Activated T-cell treated with anti-CD3 and anti-CD28 coated beads, Interleukin-2, amount 50 U/mL, for 72 hours (primary cell): ENCODE measurements around the gene FAM13A. TPM values are rescaled to one million over a fixed set of nuclear protein-coding genes. Genes with fewer than 3 reads are reported as not detected.
"Not testable (repeated sequence)": the region's sequence is repeated elsewhere in the genome, so short reads cannot be mapped to it uniquely, and the experiment has no call there.

ENCODE experiments used
- ATAC-seq, 2 donors: fragments of 150-1000 bp; cut with Tn5 transposase; replicated peaks in 1 of 2; 2 replicates each; pipeline ENCODE4 v1.10.0; 2021; ENCODE audit warnings: moderate library complexity in 2 of 2, mild to moderate bottlenecking in 1 of 2
- DNase-seq, 2 donors: peaks; one replicate each; pipeline ENCODE4 v3.0.0; 2021 to 2022; ENCODE audit warnings: mixed read lengths in 1 of 2
- H3K27ac Mint-ChIP-seq: one replicate; pipeline ENCODE4 v1.8.0; 2022; ENCODE audit warnings: mild to moderate bottlenecking, moderate library complexity, mixed read lengths
- H3K27me3 Mint-ChIP-seq: one replicate; pipeline ENCODE4 v1.8.0; 2022; ENCODE audit warnings: low read depth, mixed read lengths
- H3K36me3 Mint-ChIP-seq, 2 donors: one replicate each; pipeline ENCODE4 v1.8.0; 2022; ENCODE audit warnings: mixed read lengths in 2 of 2, mild to moderate bottlenecking in 1 of 2; ENCODE audit not compliant: insufficient read depth in 2 of 2
- H3K4me1 Mint-ChIP-seq: one replicate; pipeline ENCODE4 v1.8.0; 2022; ENCODE audit warnings: low read depth, mixed read lengths
- H3K4me3 Mint-ChIP-seq, 2 donors: one replicate each; pipeline ENCODE4 v1.8.0; 2022; ENCODE audit warnings: mild to moderate bottlenecking in 2 of 2, mixed read lengths in 2 of 2, moderate library complexity in 2 of 2
- H3K9me3 Mint-ChIP-seq, 2 donors: one replicate each; pipeline ENCODE4 v1.8.0; 2022; ENCODE audit warnings: mixed read lengths in 2 of 2
- total RNA-seq, 2 donors: library from RNA; stranded (reverse); gene quantifications; one replicate each; pipeline ENCODE4 v1.2.3, GENCODE V29; 2022

FAM13A gene
- total RNA-seq, 2 donors from 2014 or later = 4.4 to 5.9 TPM

DNA sequence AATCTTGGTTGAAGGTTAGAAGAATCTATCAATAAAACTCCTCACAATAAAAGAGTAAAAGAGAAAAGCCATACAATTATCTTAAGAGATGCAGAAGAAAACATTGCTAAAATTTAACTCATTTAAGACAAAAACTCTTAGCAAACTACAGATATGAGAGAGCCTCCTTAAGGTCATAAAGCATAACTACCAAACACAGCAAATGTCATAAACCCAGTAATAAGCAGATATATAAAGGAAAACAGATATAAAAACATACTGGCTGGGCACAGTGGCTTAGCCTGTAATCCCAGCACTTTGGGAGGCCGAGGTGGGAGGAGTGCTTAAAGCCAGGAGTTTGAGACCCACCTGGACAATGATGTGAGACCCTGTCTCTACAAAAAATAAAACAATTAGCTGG is 165.3 kb downstream of the FAM13A start:
- H3K9me3 Mint-ChIP-seq = peaks cover 0 to 1% of the 10 kb centered on the region in 2 donors
- H3K4me3 Mint-ChIP-seq = no peak overlapping the region
- DNase-seq = no peak
- no peaks in the 10 kb centered on the region for H3K27me3 Mint-ChIP-seq
- no peaks in the 10 kb centered on the region for H3K4me1 Mint-ChIP-seq
- no peaks in the 10 kb centered on the region for H3K36me3 Mint-ChIP-seq
- ATAC-seq = no peak
- H3K27ac Mint-ChIP-seq = peak overlapping the region; percentile 31

DNA sequence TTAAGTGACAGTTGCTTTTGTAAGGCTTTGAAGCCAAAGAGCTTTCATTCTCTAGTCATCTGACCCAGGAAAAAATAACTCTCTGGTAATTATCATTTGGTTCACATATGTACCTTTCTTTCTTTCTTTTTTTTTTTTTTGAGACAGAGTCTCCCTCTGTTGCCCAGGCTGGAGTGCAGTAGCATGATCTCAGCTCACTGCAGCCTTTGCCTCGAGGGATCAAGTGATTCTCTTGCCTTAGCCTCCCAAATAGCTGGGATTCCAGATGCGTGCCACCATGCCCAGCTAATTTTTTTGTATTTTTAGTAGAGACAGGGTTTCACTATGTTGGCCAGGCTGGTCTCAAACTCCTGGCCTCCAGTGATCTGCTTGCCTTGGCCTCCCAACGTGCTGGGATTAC is 169.6 kb downstream of the FAM13A start:
- not testable (repeated sequence) for H3K9me3 Mint-ChIP-seq, H3K27ac Mint-ChIP-seq

DNA sequence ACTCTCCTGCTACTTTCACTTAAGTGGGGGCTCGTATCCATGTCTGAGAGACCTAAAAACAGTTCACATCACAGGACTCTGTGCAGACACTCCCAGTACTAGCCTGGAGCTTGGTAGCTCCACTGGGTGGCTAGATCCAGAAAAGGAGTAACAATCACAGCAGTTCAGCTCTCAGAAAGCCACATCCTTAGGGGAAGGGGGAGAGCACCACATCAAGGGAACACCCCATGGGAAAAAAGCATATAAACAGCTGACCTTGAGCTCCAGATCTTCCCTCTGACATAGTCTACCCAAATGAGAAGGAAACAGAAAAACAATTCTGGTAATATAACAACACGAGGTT is 175.8 kb downstream of the FAM13A start:
- H3K9me3 Mint-ChIP-seq = no peaks in the 10 kb centered on the region
- H3K27ac Mint-ChIP-seq = no peak overlapping the region
- DNase-seq (no peak), ATAC-seq (no peak)
- no peak overlapping the region for H3K4me3 Mint-ChIP-seq
- no peaks in the 10 kb centered on the region for H3K36me3 Mint-ChIP-seq
- no peaks in the 10 kb centered on the region for H3K27me3 Mint-ChIP-seq
- no peaks in the 10 kb centered on the region for H3K4me1 Mint-ChIP-seq

More for the DNA sequence above, 169.6 kb downstream of the FAM13A start:
- not testable (repeated sequence) for ATAC-seq, H3K4me1 Mint-ChIP-seq, H3K27me3 Mint-ChIP-seq, DNase-seq, H3K36me3 Mint-ChIP-seq, H3K4me3 Mint-ChIP-seq

DNA sequence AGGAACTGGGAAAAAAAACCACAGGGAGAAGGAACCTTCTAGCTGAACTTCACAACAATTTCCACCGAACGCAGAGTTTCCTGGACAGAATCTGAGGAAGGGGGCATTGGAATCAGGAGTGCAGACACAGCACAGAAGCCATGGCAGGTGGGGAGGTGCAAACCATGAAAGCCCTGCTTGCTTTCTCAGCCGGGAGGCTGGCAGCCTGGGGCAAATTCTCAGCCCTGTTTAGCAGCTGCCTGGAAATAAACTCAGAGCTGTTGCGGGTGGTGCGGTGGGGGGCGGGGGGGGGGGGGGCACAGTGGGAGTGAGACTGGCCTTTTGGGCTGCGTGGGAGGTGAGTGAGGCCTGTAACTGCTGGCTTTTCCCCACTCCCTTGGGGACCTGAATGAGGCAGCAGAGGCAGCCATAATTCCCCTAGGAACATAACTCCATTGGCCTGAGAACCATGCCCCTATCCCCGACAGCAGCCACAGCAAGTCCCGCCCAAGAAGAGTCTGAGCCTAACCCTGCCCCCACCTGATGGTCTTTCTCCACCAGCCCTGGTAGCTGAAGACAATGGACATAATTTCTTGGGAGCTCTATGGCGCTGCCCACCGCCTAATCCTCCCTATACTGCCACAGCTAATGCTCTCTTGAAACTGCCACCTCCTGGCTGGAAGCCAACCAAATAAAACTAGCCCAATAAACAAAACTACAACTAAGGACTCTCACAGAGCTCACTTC is 176.3 kb downstream of the FAM13A start:
- H3K4me1 Mint-ChIP-seq = no peaks in the 10 kb centered on the region
- H3K27ac Mint-ChIP-seq = no peak overlapping the region
- H3K9me3 Mint-ChIP-seq = no peaks in the 10 kb centered on the region
- ATAC-seq (no peak), DNase-seq (no peak)
- no peaks in the 10 kb centered on the region for H3K36me3 Mint-ChIP-seq
- H3K4me3 Mint-ChIP-seq = no peak overlapping the region
- no peaks in the 10 kb centered on the region for H3K27me3 Mint-ChIP-seq

DNA sequence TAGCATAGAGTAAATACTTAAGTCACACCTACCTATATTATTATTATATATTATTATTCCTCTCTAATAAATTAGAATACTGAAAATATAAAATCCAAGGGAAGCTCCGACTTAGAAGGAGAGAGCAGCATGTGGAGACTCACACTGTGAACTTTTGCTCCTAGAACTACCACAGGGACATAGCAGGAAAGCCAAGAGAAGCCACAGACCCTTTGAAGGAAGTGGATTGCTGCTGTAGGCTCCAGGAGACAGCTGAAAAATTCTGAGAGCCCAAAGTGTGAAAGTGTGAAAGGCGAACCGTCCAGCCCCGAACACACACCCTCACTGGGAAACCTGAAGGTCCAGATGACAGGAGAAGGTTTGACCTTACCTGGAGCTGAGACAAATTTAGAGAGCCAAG is 177.0 kb downstream of the FAM13A start:
- no peak overlapping the region for H3K27ac Mint-ChIP-seq
- no peak overlapping the region for H3K4me3 Mint-ChIP-seq
- no peak for DNase-seq
- H3K9me3 Mint-ChIP-seq = no peaks in the 10 kb centered on the region
- H3K4me1 Mint-ChIP-seq = no peaks in the 10 kb centered on the region
- H3K27me3 Mint-ChIP-seq = no peaks in the 10 kb centered on the region
- no peak for ATAC-seq
- no peaks in the 10 kb centered on the region for H3K36me3 Mint-ChIP-seq

DNA sequence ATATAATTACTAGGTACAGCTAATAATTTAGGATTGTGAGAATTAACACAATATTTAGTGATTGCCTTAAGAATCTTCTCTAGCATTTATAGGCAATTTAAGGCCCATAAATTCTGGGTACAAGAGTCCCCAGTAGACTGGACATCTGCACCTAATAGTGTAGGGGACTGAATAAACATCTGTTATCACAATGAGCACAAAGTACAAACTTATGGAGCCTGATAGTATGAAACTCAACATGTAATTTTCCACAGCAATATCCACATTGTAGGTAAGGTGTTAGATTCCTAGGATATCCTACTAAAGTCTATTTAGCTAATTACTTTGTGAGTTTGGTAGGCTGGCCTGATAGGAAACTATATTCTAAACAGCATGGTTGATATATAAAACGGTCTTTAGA is 178.3 kb downstream of the FAM13A start:
- Mint-ChIP-seq H3K36me3 (no peaks in the 10 kb centered on the region), H3K4me1 (no peaks in the 10 kb centered on the region)

DNA sequence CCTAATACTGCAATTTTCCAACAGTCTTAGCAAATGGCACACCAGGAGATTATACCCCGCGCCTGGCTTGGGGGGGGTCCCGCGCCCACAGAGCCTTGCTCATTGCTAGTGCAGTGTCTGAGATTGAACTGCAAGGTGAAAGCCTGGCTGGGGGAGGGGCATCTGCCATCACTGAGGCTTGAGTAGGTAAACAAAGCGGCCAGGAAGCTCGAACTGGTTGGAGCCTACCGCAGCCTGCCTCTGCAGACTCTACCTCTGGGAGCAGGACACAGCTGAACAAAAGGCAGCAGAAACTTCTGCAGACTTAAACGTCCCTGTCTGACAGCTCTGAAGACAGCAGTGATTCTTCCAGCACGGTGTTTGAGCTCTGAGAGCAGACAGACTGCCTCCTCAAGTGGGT is 186.6 kb downstream of the FAM13A start:
- Mint-ChIP-seq H3K36me3 (peaks cover 1% of the 10 kb centered on the region in 2 donors), H3K4me3 (no peak overlapping the region), H3K27me3 (no peaks in the 10 kb centered on the region), H3K9me3 (peaks cover 0 to 4% of the 10 kb centered on the region in 2 donors), H3K4me1 (no peaks in the 10 kb centered on the region), H3K27ac (no peak overlapping the region)
- ATAC-seq (no peak), DNase-seq (no peak)

More for the DNA sequence above, 178.3 kb downstream of the FAM13A start:
- ATAC-seq (no peak), DNase-seq (no peak)
- Mint-ChIP-seq H3K9me3 (peaks cover 0 to 2% of the 10 kb centered on the region in 2 donors), H3K27ac (no peak overlapping the region), H3K4me3 (no peak overlapping the region), H3K27me3 (no peaks in the 10 kb centered on the region)

DNA sequence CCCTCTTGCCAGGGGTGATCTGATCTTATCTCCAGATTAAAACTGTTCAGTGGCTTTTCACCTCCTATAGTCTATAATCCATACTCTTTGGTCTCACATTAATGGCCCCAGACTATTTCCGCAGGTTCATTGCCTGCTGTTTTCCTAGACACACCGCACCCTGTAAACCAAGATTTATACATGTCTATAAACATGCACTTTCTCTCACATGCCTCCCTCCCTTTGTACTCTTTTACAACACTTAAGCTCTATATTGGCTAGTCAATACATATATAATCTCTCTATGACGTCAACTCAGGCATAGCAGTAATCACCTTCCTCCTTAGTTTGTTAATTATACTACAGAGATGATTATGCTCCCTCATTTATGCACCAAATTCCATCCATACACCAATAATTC is 188.5 kb downstream of the FAM13A start:
- H3K4me1 Mint-ChIP-seq = no peaks in the 10 kb centered on the region

DNA sequence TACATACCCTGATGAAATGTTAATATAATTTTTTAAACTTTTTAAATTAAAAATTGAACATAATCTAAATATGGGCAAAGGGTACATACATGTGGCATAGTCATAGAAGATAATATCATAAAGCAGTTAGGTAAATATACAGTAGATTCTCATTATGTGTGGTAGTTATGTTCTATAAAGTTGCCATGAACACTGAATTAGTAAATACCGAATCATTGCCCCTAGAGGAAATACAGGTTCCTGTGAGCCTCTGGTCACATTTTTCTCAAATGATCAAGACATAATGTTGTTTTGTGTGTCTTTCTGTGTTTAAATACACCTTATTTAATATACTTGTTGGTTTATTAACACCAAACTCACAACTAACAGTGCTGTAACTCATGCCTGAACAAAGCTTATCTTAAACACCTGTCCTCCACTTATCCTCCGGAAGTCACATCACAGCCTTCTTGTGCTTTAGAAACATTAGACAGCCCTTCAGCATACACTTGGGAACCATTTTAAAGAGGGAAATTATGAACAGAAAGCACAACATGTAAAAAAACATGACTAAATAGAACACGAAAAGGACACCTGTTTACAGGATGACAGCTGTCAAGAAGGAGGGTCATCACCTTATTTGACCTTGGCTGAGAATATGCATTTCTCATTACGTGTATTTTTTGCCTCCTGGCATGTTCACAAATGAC is 190.0 kb downstream of the FAM13A start:
- Mint-ChIP-seq H3K27ac (no peak overlapping the region), H3K36me3 (peaks cover 1% of the 10 kb centered on the region in 2 donors), H3K4me1 (no peaks in the 10 kb centered on the region), H3K4me3 (no peak overlapping the region), H3K9me3 (peaks cover 0 to 2% of the 10 kb centered on the region in 2 donors), H3K27me3 (no peaks in the 10 kb centered on the region)
- DNase-seq (no peak), ATAC-seq (no peak)

More for the DNA sequence above, 188.5 kb downstream of the FAM13A start:
- no peaks in the 10 kb centered on the region for H3K27me3 Mint-ChIP-seq
- DNase-seq = no peak
- H3K9me3 Mint-ChIP-seq = peaks cover 0 to 2% of the 10 kb centered on the region in 2 donors
- no peak for ATAC-seq
- no peak overlapping the region for H3K4me3 Mint-ChIP-seq
- H3K36me3 Mint-ChIP-seq = peaks cover 1% of the 10 kb centered on the region in 2 donors
- no peak overlapping the region for H3K27ac Mint-ChIP-seq

DNA sequence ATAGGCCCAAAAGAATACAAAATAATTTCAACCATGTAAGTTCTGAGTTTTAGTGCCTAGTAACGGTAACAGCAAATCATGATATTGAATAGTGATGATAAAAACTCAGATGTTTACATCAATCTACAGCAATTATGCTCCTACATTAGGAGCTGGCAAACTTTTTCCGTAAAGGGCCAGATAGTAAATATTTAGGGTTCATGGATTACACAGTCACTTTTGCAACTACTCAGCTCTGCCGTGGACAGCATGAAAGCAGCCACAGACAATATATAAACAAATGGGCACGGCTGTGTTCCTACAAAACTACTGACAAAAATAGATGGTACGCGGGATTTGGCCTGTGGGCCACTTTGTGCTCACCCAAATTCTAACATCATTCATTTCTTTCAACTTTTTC is 191.5 kb downstream of the FAM13A start:
- Mint-ChIP-seq H3K4me1 (no peaks in the 10 kb centered on the region), H3K27me3 (no peaks in the 10 kb centered on the region), H3K27ac (no peak overlapping the region), H3K36me3 (peaks cover 0 to 1% of the 10 kb centered on the region in 2 donors), H3K4me3 (no peak overlapping the region), H3K9me3 (peaks cover 0 to 2% of the 10 kb centered on the region in 2 donors)
- DNase-seq (no peak), ATAC-seq (no peak)

DNA sequence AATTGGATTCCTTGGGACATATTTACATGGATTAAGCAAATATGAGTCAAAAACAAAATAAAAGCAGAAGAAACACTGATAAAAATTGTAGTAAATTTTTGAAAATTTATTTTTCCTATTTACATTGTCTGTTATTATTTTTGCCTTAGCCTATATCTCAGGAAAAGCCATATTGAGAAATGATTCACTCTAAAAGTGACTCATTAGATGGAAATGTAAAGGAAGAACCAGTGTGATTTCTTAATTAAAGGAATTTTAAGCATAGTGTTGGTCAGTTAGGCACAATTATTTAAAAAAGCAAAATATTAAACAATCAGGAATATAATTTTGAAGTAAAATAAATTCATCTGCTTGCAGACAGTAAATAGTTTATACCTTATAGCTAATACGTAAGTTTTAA is 191.9 kb downstream of the FAM13A start:
- H3K27ac Mint-ChIP-seq = no peak overlapping the region
- peaks cover 0 to 2% of the 10 kb centered on the region in 2 donors for H3K9me3 Mint-ChIP-seq
- ATAC-seq (no peak), DNase-seq (no peak)
- H3K36me3 Mint-ChIP-seq = peaks cover 0 to 1% of the 10 kb centered on the region in 2 donors
- no peaks in the 10 kb centered on the region for H3K4me1 Mint-ChIP-seq
- H3K4me3 Mint-ChIP-seq = no peak overlapping the region
- H3K27me3 Mint-ChIP-seq = no peaks in the 10 kb centered on the region

DNA sequence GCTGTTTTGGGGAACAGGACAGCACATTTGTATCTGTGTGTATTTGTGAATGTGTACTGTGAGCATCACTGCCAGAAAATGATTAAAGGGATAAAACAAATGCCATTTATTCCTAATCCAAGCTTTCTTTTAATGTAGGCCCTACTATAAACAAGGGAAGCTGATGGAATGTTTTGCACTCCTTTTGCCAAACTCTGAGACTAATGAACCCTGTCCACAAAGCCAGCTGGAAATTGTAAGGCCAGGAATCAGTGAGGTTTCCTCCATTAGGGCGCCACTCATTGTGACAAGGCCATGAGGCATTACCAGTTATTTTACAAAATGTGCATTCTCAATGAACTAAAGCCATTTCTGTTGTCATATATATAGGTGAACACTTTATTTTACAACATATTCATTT is 196.4 kb downstream of the FAM13A start:
- Mint-ChIP-seq H3K9me3 (no peaks in the 10 kb centered on the region), H3K27ac (no peak overlapping the region), H3K27me3 (no peaks in the 10 kb centered on the region), H3K4me1 (no peaks in the 10 kb centered on the region), H3K4me3 (no peak overlapping the region), H3K36me3 (no peaks in the 10 kb centered on the region)
- no peak for DNase-seq
- ATAC-seq = no peak

DNA sequence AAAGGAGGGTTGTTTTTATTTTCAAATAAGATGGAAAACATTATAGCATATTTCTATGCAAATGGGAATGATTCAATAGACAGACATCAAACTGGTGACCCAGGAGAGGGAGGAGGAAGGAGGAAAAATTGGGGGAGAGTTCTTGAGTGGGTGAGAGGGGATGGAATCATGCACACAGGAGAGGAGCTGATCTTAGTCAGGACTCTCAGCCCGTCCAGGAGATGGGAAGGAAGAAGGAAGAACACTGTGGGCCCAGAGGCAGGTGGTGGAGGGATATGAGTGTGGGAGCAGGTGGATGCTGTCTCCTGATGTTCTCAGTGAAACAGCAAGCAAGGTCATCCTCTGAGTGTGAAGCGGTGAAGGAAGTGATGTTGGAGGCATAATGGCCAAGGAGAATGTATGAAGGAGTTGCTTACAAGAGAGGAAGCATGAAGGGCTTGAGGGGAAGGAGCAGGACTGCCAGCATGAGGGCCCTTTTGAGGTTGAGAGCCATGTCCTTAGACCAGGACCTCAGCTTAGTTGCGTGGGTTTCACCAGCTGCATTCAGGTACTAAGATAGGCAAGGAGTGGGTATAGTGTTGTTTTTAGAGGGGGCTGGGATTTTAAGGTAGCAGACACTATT is 197.7 kb downstream of the FAM13A start:
- no peaks in the 10 kb centered on the region for H3K4me1 Mint-ChIP-seq
- no peaks in the 10 kb centered on the region for H3K9me3 Mint-ChIP-seq
- H3K36me3 Mint-ChIP-seq = no peaks in the 10 kb centered on the region
- no peak for ATAC-seq
- H3K4me3 Mint-ChIP-seq = no peak overlapping the region
- no peak for DNase-seq
- no peaks in the 10 kb centered on the region for H3K27me3 Mint-ChIP-seq
- H3K27ac Mint-ChIP-seq = no peak overlapping the region
